ENCODE measurements around the gene IL22RA1. TPM values are rescaled to one million over a fixed set of nuclear protein-coding genes. Genes with fewer than 3 reads are reported as not detected.

The IL22RA1 gene, protein sequence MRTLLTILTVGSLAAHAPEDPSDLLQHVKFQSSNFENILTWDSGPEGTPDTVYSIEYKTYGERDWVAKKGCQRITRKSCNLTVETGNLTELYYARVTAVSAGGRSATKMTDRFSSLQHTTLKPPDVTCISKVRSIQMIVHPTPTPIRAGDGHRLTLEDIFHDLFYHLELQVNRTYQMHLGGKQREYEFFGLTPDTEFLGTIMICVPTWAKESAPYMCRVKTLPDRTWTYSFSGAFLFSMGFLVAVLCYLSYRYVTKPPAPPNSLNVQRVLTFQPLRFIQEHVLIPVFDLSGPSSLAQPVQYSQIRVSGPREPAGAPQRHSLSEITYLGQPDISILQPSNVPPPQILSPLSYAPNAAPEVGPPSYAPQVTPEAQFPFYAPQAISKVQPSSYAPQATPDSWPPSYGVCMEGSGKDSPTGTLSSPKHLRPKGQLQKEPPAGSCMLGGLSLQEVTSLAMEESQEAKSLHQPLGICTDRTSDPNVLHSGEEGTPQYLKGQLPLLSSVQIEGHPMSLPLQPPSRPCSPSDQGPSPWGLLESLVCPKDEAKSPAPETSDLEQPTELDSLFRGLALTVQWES
- total RNA-seq (2014; rRNA removed; shearing (Covaris generic)): 1.6 and 2.3 TPM in 2 replicates

DNA sequence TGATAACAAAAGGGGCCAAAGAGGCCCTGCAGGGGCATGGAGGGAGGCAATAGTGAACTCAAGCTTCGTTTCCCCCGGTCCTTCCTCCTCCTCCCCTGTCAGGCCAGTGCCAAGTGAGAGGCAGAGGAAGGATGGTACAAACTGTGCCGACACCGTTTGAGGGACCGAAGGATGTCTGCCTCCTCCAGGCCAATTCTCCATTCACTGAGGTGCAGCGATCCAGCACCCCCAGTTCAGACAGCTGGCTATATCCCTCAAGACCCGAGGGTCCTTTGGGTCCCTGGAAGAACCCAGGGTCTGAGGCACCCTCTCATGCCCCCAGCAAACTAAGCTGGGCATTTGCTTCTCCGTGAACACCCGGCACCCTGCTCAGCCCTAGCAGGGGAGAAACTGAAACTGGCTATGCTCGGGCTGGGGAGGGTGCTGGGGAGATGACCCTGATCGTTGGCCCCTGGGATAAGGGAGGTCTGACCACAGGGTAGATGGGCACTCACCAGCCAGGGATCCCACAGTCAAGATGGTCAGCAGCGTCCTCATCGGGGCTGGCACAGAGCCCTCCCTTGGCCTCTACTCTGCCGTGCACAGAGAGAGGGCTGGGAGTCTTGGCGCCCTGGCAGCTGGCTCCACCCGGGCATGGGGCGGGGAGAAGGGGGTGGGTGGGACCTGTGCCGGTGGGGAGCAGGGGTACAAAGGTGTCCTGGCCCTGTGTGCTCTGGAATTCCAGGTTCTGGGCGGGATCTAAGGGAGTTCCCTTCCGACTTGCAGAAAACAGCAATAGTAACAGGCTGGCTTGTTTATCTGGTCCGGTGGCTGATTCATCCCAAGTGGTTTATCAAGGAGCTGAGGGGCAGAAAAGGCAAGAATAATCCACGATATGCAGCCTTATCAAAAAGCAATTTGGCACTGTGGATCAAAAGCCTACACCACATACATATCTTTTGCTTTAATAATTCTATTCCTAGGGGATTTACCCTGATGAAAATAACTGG lies at the start of gene IL22RA1:
IL22RA1 (minus strand) TSS at position 595 of the 989 bp plus-strand sequence; CDS start at position 537, 58 bp downstream.
- DNase-seq (ENCODE audit: low read depth): peak; percentile 51

DNA sequence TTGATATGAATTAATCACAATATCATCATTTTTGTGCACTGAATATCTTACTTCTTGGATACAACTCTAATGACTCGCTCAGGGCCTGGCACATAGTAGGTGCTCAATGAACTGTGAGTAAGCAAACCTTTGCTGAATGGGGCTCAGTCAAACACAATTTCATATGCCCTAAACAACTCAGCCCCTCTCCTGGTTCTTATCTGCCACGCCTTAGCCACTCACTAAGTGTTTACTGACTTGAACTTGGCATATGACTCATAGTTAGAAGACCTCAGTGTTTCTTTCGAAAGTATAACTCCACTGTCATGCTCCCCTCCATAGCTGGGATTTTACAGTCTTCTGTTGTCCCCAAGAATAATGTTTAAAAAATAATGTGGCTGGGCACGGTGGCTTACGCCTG lies 48.9 kb upstream of the IL22RA1 start:
- DNase-seq (ENCODE audit: low read depth): peak; percentile 93

DNA sequence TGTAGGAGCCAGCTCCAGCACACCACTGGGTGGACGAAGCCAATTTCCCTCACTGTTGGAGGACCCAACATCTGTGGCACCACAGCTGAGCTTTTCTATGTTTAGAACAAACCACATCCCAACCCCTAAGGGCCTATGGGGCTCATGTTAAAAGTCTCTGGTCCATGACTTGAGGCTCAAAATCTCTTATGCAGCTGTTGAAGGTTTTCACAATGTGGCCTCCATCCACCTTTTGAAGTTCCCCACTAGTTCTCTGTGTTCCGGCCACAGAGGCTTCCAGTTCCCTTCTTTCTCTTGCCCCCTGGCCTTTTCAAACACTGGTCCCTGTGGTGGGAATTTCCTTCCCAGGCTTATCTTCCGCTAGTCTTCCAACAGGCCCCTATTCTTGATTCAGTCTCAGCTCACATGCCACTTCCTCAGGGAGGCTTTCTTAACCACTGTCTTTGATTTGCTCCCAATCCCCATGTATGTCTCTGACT lies 48.1 kb upstream of the IL22RA1 start:
- peak; percentile 100 for DNase-seq (ENCODE audit: low read depth)

DNA sequence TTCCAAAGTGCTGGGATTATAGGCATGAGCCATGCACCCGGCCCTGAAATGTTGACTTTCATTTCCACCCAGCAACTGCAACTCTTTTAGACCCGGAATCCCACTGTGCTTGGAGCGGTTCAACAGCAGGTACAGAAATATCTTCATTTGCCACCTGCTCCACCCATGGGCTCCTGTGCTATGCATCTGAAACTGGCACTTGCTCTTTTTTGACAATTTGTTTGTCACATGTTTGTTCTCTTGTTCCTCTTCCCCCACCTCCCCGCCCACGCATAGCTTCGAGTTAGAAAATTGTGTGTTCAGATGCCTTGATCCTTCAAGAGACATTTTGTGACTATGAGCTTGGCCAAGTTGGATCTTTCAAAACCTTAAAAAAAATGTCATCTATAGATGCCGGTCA lies 46.6 kb upstream of the IL22RA1 start:
- peak; percentile 36 for DNase-seq (ENCODE audit: low read depth)

DNA sequence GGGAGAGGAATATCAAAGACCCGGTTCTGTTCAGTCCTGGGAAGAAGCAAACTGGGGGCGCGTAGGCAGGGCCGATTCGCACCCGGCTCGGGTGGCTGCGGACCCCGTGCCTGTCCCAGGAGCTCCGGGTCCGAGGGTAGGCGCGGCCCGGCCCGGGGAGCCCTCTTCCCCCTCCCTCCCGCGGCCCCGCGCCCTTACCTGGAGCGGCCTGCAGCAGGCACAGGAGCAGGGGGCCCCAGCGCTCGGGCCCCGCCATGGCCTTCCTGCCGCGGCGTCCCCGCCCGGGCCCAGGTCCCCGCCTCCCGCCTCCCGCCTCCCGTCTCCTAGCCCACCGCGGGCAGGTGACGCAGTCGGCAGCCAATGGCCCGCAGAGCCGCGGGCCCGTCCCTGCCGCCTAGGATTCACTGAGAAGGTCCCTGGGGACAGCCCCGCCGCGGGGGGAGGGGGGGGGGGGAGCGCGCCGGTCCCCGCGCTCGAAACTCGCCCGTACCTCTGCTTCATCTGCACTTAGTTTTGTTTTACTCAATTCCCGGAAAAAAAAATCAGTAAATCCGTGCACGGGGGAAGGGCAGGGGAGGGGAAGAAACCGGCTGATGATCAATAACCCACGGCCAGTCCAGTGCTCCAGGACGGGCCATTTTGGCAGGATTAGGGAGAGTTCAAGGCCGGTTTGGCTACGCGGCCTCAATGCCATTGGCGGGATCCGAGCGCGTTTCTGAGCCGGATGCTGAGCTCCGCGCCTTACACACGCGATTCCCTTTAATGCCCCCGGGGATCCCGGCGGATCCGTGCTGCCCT lies 44.3 kb upstream of the IL22RA1 start, which contains the start of gene IFNLR1:
IFNLR1 (minus strand) TSS at position 297 of the 798 bp plus-strand sequence; CDS start at position 256, 41 bp downstream.
- DNase-seq (ENCODE audit: low read depth): peak; percentile 82

DNA sequence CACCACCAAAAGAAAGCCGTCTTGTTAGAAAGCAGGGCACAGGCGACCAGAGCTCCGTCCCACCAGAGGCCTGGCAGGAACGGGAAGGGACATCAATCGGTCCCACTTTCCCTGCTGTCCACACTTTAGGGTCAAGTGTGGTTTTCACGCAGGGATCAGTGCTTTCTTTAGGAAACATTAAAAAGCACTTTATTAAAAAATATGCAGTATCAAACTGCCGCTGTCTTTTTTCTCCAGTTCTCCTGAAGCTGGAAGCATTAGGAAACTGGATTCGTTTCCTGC lies 43.7 kb upstream of the IL22RA1 start:
- no peak for DNase-seq (ENCODE audit: low read depth)

DNA sequence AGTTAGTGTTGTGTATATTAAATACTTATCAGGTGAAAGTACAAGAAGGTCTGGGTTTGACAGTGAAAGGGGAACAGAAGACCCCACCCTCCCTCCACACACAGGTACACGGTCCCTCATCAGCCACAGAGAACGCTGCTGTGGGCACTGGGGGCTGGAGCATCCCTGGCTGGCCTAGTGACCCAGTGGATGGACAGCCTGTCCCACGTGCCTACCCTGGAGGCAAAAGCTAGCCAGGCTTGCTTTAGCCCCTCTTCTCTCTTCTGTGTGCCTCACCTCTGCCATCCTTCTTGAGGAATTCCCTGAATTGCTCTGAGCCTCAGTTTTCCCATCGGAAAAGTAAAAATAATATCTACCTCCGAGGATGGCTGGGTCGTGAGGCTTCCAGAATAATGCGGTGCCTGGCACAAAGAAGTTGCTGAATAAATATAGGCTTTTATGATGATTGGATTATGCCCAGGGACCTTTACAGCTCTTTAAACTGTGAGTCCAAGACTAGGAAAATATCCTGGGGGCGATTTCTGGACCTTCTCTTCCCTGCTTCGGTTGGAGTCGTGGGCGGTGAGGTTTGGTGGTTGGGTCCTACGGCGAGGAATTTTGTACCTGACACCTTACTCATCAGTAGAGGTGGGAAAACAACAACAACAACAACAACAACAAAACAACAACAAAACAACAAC lies 43.2 kb upstream of the IL22RA1 start:
- DNase-seq (ENCODE audit: low read depth): peak; percentile 52

DNA sequence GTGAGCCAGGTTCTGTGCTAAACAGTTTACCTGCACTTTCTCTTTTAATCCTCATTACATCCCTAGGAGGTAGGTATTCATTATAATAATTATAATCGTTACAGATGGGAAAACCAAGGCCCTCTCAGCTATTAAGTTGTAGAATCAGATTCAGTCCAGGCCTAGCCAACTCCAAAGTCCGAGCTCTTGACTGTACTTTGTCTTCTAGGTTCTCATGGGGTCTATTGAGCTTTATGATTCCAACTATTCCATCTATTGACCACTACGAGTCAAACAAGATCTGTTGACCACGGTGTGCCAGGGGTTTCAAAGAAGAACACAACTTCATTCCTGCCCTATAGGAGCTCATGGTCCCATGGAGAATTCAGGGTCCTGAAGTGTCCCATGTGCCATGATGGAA lies 42.1 kb upstream of the IL22RA1 start:
- DNase-seq (ENCODE audit: low read depth): no peak

DNA sequence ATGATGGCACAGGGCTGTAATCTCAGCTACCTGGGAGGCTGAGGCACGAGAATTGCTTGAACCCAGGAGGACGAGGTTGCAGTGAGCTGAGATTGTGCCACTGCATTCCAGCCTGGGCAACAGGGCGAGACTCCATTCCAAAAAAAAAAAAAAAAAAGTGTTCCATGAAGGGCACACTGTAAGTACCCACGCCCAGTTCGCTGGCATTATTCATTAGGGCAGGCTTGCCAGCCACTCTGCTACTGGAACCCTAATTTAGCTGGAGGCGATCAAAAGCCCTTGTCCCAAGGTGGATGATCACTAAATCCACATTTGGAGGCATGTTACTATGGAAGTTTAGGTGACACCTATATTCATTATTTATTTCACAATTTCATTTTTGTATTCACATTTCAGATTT lies 39.1 kb upstream of the IL22RA1 start:
- no peak for DNase-seq (ENCODE audit: low read depth)

DNA sequence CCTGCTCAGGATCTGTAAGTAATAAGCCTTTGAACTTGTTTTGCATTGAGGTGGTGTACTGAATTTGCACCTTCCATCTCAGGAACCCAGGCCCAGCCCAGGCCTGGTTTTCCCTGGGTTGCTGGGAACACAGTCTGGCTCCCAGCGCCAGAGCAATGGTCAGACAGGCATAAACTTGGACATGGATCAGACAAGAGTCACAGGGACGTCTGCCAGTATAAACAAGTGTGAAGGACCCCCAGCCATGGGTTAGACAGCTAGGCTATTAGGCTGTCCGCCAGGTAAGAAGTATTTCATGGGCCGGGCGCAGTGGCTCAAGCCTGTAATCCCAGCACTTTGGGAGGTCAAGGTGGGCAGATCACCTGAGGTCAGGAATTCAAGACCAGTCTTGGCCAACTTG lies 38.7 kb upstream of the IL22RA1 start:
- DNase-seq (ENCODE audit: low read depth): no peak

DNA sequence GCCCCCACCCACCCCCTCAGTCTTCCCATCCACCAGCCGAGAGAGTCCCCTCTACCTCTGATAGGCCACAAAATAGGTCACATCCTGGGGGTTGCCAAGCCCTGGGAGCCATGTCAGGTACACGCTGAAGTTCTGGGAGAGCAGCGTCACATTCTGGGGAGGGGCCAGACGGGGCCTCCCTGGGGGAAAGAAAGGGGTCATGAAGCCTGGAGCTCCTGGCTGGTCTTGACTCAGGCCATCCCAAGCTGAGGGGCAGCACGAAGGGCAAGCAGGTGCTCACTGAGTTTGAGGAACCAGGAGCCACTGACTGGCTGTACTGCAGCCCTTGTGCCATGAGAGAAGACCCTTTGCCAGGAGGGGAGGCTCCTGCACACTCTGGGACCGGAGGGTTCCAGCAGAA lies 37.7 kb upstream of the IL22RA1 start:
- DNase-seq (ENCODE audit: low read depth): no peak

DNA sequence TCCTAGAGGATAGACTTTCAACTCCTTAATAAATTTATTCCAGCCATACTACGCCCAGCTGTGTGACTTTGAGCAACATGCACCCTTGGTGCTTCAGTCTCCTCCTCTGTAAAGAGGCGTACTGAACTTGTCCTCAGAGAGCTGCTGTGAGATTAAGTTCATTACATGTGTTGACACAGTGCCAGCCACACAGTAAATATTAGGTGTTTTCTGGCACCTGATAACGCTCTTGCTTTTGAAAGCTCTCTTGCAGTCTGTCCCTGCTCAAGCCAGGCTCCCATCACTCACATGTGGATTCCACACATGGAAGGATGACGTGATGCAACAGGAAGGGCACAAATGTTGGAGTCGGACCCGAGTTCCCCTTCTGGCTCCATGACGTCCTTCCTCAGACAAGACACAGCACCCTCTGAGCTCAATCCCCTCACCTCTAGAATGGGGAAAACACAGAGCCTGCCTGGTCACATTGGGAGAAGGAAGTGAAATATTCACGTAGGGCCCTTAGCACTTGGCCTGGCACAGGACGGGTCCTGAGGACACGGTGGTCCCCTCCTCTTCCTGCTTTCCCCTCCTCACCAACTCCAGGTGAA lies 36.4 kb upstream of the IL22RA1 start:
- no peak for DNase-seq (ENCODE audit: low read depth)

DNA sequence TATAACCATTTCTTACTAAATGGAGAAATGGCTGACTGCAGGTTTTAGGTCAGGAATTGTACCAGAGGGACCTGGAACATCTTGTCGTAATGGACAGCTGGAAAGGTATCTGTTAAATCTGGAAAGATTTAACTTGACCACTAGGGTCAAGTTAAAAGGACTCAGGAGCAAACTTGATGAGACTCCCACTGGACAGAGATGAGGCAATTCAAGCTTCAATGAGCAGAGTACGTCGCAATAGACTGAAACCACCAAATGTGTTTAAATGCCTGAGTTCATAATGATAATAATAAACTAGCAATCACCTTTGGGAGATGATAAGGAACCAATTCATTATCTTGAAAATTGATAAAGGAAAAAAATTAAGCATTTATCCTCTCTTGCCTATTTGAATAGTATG lies 35.5 kb upstream of the IL22RA1 start:
- no peak for DNase-seq (ENCODE audit: low read depth)

DNA sequence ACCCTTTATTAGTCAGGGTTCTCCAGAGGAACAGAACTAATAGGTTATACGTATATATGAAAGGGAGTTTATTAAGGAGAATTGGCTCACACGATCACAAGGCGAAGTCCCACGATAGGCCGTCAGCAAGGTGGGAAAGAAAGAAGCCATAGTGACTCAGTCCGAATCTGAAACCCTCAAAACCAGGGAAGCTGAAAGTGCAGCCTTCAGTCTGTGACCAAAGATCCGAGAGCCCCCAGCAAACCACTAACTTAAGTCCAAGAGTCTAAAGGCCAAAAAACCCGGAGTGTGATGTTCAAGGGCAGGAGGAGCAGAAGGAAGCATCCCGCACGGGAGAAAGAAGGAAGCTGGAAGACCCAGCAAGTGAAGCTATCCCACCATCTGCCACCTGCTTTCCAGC lies 34.2 kb upstream of the IL22RA1 start:
- no peak for DNase-seq (ENCODE audit: low read depth)

DNA sequence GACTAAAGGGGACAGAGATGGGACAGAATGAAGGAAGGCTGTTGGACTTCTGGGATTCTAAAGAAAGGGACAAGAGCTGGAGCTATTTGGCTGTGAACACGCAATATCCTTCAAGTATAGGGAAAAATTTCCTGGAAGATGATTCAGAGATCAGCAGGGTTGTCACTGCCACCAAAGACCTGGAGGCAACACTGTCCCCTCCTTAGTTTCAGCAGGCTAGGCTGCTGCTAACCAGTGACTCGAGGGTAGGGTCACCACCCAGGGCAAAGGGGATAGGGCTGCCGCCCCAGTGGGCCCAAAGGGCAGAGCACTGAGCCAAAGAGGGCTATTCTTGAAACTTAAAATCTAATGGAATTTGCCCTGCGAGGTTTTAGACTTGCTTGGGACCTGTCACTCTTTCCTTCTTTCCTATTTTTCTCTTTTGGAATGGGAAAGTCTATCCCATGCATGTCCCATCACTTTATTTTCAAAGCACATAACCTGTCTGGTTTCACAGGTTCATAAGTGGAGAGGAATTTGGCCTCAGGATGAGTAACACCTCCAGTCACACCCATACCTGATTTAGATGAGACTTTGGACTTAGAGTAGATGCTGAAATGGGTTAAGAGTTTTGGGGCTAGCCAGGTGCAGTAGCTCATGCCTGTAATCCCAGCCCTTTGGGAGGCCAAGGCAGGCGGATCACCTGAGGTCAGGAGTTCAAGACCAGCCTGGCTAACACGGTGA lies 32.3 kb upstream of the IL22RA1 start:
- DNase-seq (ENCODE audit: low read depth): no peak

DNA sequence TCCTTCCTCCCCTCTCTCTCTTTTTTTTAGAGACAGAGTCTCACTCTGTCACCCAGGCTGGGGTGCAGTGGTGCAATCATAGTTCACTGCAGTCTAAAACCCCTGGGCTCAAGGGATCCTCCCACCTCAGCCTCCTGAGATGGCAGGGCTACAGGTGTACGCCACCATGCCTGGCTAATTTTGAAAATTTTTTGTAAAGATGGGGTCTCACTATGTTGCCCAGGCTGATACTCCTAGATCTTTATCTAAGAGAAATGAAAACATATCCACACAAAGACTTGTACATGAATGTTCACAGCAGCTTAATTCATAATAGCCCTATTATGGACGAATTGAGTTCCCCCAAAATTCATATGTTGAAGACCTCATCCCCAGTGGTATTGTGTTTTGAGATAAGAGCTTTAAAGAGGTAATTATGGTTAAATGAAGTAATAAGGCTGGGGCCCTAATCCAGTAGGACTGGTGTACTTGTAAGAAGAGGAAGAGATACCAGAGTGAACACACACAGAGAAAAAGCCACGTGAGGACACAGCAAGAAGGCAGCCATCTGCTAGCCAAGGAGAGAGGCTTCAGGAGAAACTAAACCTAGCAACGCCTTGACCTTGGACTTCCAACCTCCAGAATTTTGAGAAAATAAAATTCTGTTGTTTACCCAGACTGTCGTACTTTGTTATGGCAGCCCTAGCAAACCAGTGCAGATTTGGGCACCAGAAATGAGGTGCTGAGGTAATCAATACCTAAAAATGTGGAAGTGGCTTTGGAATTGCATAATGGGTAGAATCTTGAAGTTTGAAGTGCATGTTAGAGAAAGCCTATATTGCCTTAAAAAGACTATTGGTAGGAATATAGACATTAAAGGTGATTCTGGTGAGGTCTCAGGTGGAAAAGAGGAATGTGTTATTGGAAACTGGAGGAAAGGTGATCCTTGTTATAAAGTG lies 31.0 kb upstream of the IL22RA1 start:
- DNase-seq (ENCODE audit: low read depth): no peak

DNA sequence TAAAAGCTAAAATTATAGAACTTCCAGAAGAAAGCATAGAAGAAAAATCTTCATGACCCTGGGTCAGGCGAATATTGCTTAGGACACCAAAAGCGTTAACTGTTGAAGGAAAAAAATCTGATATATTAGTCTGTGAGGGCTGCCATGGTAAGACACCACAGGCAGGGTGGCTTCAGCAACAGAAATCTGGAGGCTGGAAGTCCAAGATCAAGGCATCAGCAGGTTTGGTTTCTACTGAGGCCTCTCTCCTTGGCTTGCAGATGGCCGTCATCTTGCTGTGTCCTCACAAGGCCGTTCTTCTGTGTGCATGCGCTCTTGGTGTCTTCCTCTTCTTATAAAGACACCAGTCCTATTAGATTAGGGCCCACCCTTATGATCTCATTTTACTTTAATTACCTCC lies 29.7 kb upstream of the IL22RA1 start:
- DNase-seq (ENCODE audit: low read depth): no peak

DNA sequence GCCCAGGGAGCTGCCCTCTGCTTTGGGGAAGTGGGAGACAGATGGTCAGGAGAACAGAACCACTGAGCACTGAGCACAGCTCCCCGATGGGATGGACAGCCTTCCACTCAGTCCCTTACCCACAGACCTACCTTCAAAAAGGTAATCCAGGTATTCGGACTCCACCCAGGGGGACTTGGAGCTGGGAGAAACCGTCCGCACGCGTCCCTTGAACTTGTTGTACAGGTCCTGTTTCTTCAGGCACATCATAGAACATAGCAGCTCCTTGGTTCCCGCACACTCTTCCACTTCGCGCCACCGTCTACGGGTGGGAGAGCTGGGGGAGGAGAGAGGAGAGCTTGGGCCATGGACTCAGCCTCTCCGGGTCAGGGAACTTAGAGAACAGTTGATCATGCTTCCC lies 26.3 kb upstream of the IL22RA1 start:
- no peak for DNase-seq (ENCODE audit: low read depth)

DNA sequence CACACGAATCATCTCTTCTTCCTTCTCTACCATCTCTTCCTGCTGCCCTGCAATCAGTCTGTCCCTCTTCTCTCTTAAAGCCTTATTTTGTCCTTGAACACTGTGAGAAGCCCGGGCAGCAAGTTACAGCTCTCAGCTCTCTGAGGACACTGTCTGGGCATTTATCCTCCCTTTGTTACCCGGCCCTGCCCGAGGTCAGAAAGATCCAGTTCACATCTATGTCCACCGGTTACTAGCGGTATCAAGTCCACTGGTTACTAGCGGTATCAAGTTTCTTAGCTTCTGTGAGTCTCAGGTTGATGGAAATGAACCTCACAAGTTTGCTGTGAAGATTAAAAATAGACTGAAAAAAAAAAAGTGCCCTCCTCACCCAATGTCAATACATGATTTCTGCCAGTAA lies 25.3 kb upstream of the IL22RA1 start:
- no peak for DNase-seq (ENCODE audit: low read depth)
